ENCODE measurements around the gene CRLF1. TPM values are rescaled to one million over a fixed set of nuclear protein-coding genes. Genes with fewer than 3 reads are reported as not detected.
"Not testable (repeated sequence)": the region's sequence is repeated elsewhere in the genome, so short reads cannot be mapped to it uniquely, and the experiment has no call there.

CRLF1 gene
- total and polyA plus RNA-seq, 2 experiments from 2014 or later = 0.69 to 0.89 TPM

DNA sequence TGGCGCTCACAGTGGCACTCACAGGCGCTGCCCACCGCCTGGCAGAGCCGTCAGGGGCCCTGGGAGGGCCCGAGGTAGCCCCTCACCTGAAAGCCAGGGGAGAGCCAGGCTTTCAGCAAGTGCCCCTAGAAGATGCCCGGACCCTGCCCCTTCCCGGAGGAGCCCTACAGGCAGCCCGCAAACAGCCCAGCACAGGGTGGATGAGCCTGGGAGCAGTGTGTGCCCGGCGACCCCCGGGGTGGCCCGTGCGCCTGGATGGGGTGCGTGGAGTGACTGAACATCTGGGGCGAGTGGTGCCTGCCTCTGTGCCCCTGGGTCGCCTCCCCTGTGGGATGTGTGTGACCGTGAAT lies 1.4 kb downstream of the CRLF1 start:
- H3K4me1 ChIP-seq (ENCODE audit: low read depth) = no peaks in the 10 kb centered on the region
- TF ChIP-seq, protein P1, sequence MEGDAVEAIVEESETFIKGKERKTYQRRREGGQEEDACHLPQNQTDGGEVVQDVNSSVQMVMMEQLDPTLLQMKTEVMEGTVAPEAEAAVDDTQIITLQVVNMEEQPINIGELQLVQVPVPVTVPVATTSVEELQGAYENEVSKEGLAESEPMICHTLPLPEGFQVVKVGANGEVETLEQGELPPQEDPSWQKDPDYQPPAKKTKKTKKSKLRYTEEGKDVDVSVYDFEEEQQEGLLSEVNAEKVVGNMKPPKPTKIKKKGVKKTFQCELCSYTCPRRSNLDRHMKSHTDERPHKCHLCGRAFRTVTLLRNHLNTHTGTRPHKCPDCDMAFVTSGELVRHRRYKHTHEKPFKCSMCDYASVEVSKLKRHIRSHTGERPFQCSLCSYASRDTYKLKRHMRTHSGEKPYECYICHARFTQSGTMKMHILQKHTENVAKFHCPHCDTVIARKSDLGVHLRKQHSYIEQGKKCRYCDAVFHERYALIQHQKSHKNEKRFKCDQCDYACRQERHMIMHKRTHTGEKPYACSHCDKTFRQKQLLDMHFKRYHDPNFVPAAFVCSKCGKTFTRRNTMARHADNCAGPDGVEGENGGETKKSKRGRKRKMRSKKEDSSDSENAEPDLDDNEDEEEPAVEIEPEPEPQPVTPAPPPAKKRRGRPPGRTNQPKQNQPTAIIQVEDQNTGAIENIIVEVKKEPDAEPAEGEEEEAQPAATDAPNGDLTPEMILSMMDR (IDR thresholded peaks at IDR 0.05; ENCODE audit: low read depth, low read length) = no peak
- no peak for DNase-seq (ENCODE audit: low read depth in 1 of 2, low spot score in 1 of 2)
- H3K27ac ChIP-seq = no peak overlapping the region
- no peak overlapping the region for H3K4me3 ChIP-seq
- H3K27me3 ChIP-seq = peaks cover 87% of the 10 kb centered on the region
- H3K9me3 ChIP-seq (ENCODE audit: low read depth) = no peaks in the 10 kb centered on the region
- H3K36me3 ChIP-seq = no peaks in the 10 kb centered on the region

DNA sequence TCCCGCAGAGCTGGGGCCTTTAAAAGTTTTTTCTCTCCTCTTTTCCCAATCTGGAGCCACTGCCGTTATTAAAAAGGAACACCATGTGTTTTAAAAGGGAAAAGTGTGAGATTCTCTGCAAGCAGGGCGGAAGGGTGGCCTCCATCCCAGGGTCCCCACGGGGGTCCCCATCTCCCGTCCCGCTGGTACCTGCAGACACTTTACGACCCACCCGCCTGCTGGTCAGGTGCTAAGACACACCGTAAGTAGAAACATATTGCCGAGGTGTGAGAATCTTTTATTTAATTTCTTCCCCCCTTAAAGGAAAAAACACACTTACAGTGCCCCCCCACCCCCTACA lies 1.8 kb downstream of the CRLF1 start:
- no peaks in the 10 kb centered on the region for H3K36me3 ChIP-seq
- TF ChIP-seq, protein P1 (IDR thresholded peaks at IDR 0.05; ENCODE audit: low read depth, low read length) = no peak
- H3K4me3 ChIP-seq = no peak overlapping the region
- H3K27ac ChIP-seq = no peak overlapping the region
- no peak for DNase-seq (ENCODE audit: low read depth in 1 of 2, low spot score in 1 of 2)
- no peaks in the 10 kb centered on the region for H3K4me1 ChIP-seq (ENCODE audit: low read depth)
- no peaks in the 10 kb centered on the region for H3K9me3 ChIP-seq (ENCODE audit: low read depth)
- H3K27me3 ChIP-seq = peaks cover 84% of the 10 kb centered on the region

DNA sequence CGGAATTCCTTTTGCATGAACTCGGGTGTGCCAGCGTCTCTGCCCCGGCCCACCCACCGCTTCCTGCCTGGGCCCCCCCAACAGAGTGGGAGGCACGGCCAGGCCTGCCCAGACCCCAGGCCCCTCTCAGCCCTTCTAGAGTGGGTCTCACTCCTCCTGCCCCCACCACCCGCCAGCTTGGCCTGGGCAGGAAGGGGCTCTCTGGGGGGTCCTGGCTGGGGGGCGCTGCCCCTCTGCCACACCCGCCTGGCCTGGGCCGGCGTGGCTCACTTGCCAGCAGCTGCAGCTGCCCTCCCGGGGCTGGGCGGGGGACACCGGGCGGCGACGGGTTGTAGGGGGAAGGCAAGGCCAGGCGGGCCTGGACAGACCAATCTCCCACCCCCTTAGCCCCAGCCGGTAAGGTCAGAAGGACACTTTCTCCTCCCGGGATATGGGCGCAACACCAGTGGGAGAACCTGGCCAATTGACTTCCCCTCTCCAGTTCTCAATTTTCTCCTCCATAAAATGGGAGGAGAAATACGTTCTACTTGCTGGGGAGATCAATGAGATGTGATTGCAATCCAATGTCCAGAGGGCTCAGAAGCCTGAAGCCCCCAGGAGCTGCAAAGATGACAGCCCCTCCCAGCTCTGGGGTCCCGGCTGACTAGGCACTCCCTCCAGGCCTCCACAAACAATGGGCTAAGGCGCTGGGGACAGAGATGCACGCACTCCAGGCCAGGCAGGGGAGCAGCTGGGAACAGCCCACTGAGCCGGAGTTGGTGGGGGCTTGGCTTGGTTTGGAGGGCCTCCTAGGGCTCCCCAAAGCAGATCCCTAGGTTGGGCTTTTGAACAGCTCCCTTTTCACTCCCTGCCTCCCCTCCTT lies 2.4 kb downstream of the CRLF1 start:
- Histone ChIP-seq H3K27me3 (peaks cover 78% of the 10 kb centered on the region), H3K27ac (no peak overlapping the region), H3K36me3 (no peaks in the 10 kb centered on the region), H3K9me3 (ENCODE audit: low read depth) (no peaks in the 10 kb centered on the region), H3K4me3 (no peak overlapping the region), H3K4me1 (ENCODE audit: low read depth) (no peaks in the 10 kb centered on the region)
- no peak for DNase-seq (ENCODE audit: low read depth in 1 of 2, low spot score in 1 of 2)
- TF ChIP-seq, protein P1 (IDR thresholded peaks at IDR 0.05; ENCODE audit: low read depth, low read length) = no peak

DNA sequence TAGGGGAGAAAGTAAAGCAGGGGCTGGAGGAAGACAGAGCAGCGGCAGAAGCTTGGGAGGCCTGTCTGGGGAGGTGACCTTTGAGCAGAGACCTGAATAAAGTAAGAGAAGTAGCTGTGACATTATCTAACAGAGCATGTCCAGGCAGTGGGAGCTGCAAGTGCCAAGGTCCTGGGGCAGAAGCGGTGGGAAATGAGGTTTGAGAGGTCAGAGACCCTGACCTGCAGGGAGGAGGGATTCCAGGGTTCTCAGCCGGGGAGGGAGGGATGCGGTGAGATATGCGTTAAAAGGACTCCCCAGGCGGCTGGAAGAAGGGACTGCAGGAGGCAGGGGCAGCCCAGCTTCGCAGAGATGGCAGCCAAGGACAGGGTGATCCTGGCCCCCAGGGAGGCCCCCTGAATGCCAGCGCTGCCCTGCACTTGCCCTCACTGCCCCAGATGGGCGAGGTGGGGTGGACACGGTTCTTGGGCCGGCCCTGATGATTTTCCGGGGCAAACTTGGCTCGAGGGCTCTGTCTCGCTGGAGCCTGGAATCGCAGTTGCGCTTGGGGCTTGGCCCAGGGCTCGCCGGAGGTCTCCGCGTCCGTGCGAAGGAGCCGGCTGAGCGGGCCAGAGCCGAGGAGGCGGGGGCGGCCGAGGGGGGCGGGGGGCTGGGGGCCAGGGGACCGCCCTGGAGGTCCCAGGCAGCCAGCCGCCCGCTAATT lies 3.2 kb downstream of the CRLF1 start:
- no peaks in the 10 kb centered on the region for H3K4me1 ChIP-seq (ENCODE audit: low read depth)
- H3K27me3 ChIP-seq = peaks cover 70% of the 10 kb centered on the region
- no peak overlapping the region for H3K4me3 ChIP-seq
- no peak overlapping the region for H3K27ac ChIP-seq
- TF ChIP-seq, protein P1 (IDR thresholded peaks at IDR 0.05; ENCODE audit: low read depth, low read length) = peak; percentile 39
- DNase-seq (ENCODE audit: low read depth in 1 of 2, low spot score in 1 of 2) = peak in 1 of 2 donors; percentile 33
- no peaks in the 10 kb centered on the region for H3K36me3 ChIP-seq
- no peaks in the 10 kb centered on the region for H3K9me3 ChIP-seq (ENCODE audit: low read depth)

DNA sequence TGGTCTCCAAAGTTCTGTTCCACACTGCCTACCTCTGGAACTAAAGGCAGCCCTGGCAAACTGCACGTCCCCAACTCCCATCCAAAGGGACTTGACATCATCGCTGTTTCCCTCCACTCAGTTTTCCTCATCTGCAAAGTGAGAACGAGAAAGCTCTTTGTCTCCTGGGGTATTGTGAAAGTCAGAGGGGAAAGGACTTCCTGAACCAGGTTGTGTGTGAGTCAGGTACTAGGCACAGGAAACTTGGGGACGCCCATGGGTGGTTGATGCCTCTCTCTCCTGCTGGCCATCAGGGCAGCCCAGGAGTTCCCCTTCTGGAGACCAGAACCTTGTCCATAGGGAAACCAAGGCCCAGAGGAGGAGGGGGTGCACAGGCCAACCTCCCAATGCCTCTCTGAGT lies 4.7 kb downstream of the CRLF1 start:
- H3K27ac ChIP-seq = no peak overlapping the region
- TF ChIP-seq, protein P1 (IDR thresholded peaks at IDR 0.05; ENCODE audit: low read depth, low read length) = no peak
- H3K36me3 ChIP-seq = no peaks in the 10 kb centered on the region
- DNase-seq (ENCODE audit: low read depth in 1 of 2, low spot score in 1 of 2) = no peak
- peaks cover 54% of the 10 kb centered on the region for H3K27me3 ChIP-seq
- H3K4me3 ChIP-seq = no peak overlapping the region
- no peaks in the 10 kb centered on the region for H3K4me1 ChIP-seq (ENCODE audit: low read depth)
- no peaks in the 10 kb centered on the region for H3K9me3 ChIP-seq (ENCODE audit: low read depth)

DNA sequence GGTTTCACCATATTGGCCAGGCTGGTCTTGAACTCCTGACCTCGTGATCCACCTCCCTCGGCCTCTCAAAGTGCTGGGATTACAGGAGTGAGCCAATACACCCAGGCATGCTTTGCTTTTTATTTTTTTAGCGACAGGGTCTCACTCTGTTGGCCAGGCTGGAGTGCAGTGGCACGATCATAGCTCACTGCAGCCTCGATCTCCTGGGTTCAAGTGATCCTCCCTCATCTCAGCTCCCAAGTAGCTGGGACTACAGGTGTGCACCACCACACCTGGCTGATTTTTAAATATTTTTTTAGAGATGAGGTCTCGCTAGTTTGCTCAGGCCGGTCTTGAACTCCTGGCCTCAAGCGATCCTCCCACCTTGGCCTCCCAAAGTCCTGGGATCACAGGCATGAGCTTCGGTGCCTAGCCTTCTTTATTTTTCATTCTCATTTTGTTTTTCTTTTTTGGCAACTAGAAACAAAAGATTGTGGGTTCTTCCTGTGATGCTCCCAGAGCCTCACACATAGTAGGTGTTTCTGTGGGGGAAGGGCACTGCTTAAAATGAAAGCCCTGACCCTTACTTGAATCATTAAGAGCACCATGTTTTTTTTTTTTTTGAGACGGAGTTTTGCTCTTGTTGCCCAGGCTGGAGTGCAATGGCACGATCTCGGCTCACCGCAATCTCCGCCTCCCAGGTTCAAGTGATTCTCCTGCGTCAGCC lies 5.8 kb downstream of the CRLF1 start:
- DNase-seq (ENCODE audit: low read depth in 1 of 2, low spot score in 1 of 2); H3K4me3 ChIP-seq; H3K36me3 ChIP-seq; H3K9me3 ChIP-seq (ENCODE audit: low read depth); H3K27ac ChIP-seq; H3K4me1 ChIP-seq (ENCODE audit: low read depth): not testable (repeated sequence)
- H3K27me3 ChIP-seq = peaks cover 47% of the 10 kb centered on the region

Data from cardiac muscle cell (in vitro differentiated cells and primary cell).